ENCODE data around the gene FTCD.
A peak's percentile ranks its signal among the peaks of the same experiment; 100 is the strongest.
"Not testable (repeated sequence)": the region's sequence is repeated elsewhere in the genome, so short reads cannot be mapped to it uniquely, and the experiment has no call there.

FTCD gene

DNA sequence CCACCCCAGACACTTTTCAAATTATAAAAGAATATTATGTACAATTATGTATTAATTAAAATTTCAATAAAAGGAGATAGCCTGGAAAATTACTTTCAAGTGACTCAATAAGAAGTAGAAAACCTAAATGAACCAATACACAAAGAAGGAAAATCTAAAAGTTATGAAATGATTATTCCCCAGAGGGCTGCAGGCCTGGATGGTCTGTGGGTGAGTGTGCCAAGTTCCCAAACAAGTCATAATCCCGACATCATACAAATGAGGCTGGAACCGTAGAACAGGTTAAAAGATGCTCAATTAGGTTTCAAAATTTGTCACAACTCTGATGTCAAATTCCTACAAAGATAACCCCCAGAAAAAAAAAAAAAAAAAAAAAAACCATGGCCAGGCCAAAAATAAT is 16.2 kb upstream of the FTCD start:
- DNase-seq, result no peak

DNA sequence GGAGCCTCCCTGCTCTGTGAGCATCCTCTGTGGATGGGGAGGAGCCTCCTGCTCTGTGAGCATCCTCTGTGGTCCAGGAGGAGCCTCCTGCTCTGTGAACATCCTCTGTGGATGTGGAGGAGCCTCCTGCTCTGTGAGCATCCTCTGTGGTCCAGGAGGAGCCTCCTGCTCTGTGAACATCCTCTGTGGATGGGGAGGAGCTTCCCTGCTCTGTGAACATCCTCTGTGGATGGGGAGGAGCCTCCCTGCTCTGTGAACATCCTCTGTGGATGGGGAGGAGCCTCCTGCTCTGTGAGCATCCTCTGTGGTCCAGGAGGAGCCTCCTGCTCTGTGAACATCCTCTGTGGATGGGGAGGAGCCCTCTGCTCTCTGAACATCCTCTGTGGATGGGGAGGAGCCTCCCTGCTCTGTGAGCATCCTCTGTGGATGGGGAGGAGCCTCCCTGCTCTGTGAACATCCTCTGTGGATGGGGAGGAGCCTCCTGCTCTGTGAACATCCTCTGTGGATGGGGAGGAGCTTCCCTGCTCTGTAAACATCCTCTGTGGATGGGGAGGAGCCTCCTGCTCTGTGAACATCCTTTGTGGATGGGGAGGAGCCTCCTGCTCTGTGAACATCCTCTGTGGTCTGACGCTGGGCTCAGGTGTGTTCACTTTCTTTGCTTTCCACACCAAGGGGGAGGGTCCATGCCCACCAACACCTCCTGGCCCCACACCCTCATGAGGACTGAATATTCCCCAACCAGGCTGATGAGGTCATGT is 15.2 kb upstream of the FTCD start:
- DNase-seq, result not testable (repeated sequence)

DNA sequence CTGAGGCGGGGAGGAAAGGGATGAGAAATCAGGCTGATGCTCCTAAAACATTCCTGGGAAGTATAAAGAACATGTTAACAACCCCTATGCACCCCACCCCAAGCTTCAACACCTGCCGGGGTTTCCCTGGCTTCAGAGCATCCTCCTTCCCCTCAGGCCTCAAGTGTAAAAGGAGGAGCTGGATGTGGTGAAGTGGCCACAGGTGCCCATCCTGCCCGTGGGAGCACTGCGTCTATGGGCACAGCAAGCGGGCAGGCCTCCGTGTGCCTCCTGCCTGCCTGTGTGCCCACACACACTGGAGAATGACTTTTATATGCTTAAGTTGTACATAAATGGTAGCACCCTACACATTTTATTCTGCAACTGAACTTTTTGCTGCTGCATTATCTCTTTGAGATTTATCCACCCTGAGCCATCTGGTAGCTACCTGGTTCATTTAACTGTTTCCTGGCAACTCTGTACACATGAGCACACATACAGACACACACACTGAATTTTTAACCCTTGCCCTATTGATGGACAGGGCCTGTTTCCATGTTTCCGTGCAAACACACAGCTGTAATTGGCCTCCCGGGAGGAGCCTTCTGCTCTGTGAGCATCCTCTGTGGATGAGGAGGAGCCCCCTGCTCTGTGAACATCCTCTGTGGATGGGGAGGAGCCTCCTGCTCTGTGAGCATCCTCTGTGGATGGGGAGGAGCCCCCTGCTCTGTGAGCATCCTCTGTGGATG is 13.4 kb upstream of the FTCD start:
- DNase-seq, result no peak

DNA sequence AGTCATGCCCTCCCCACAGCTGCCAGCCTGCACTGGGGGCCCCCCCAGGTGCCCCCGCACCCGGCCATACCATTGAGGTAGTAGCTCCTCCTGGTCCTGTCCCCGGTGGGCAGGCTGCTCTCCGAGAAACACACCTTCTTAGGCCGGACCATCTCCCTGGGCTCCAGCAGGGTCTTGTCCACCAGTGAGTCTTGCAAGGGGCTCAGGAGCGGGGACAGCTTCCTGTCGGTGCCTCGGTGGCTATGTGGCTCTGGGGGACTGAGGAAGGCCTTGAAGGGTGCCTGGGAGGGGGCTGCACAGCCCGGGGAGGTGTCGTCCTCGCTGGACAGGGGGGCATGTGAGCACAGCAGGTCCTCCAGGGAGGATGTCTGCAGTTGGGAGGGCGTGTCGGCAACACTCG is 12.9 kb upstream of the FTCD start:
- no peak for DNase-seq

DNA sequence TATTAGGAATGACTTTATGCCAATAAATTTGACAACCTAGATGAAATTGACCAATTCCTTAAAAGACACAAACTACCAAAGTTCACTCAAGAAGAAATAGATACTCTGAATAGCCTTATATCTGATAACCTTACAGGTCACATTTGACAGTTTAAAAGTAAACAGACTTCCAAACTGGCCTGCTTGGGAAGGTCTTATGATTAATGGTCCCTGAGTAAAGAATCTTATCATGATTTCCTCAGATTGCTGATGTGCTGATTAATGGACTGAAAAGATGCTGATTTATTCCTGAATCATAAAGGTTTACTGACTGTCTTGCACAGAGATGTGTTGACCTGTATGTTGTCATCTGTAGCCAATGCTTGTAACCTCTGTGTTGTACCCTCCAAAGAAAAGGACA is 9.7 kb upstream of the FTCD start:
- DNase-seq, result no peak

DNA sequence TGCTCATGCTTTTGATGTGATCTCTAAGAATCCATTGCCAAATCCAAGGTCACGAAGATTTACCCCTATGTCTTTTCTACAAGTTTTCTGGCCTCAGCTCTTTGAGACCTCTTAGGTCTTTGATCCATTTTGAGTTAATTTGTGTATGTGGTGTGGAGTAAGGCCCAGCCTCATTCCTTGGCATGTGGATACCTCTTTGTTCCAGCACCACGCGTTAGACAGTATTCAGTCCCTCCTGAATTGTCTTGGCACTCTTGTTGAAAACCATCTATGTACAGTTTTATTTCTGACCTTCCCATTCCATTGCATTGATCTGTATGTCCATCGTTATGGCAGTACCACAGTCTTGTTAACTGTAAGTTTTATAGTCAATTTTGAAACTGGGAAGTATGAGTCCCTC is 8.0 kb upstream of the FTCD start:
- no peak for DNase-seq

DNA sequence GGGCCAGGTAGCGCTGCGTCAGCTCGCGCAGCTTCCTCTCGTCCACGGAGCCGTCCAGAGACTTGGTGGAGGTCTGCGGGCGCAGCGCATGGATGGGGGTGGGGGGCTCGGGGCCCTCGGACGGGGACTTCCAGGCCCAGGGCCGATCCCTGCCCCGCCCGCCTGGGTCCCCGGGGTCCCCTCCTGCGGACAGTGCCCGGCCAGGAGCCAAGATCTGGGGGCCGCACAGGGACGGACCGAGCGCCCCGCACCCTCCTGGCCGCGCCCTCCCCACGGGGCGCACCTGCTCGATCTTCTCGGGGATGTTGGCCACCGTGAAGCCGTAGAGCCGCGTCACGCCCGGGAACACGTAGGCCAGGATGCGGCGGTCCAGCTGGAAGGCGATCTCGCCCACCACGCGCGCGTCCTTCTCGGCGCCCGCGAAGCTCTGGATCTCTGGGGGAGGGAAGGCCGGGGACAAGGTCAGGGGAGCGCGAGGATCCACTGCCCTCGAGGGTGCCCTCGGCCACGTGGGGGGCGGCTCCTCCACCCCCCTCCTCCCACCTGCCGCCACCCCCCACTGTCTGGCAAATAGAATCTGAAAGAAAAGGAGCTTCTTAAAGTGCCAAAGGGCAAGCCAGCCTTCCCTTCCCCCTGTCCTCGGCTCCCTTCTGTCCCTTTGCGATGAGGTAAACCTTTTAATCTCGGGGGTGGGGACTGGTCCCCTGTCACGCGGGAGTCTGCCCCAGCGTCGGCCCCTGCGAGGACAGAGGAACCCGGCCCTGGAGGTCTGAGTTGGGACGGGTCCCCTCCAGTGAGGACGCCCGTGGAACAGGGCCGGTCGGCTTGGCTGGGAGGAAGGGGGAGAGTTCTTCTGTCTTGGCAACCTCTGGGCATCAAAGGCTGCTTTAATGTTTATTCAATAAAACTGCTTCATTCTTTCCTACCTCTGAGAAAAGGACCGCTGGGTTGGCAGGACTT is 6.5 kb upstream of the FTCD start:
- no peak for DNase-seq

DNA sequence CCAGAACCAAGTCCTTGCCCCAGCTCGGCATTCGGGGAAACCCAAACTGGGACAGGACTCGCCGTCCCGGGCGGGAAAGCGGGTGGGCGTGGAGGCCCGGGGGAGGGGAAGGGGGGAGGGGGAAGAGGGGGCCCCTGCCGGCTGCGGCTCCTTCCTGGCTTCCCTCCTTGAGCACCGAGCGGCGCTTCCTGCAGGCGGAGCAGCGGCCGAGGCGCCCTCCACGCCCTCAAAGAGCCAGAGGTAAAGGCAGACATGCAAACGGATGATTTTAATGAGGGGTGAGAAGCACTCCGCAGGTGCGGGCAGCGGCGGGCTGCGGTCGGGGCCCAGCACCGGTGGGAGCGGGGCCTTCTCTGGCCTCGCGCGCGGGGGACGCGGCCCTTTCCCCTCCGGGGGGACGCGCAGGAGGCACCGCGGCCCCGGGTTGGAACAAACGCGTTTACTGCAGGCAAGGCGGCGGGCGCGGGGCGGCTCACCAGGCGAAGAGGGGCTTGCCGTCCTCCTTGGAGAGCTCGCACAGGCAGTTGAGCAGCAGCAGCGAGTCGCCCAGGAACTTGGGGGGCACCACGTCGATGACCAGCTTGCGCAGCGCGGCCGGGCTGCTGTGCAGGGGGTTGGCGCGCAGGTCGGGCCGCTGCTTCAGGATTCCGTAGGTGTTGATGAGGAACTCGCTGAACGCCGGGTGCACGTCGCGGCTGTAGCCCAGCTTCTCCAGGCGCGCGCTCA is 5.7 kb upstream of the FTCD start:
- DNase-seq, result peak; percentile 14

DNA sequence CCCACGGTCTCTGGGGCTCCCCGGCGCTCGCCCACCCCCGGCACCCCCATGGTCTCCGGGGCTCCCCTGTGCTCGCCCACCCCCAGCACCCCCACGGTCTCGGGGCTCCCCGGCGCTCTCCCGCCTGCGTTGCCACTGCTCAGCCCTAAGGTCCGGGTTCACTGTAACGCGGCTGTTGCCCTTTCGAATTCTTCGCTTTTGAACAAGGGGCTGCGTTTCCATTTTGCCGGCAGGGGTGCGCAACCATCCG is 5.2 kb upstream of the FTCD start:
- DNase-seq, result no peak

DNA sequence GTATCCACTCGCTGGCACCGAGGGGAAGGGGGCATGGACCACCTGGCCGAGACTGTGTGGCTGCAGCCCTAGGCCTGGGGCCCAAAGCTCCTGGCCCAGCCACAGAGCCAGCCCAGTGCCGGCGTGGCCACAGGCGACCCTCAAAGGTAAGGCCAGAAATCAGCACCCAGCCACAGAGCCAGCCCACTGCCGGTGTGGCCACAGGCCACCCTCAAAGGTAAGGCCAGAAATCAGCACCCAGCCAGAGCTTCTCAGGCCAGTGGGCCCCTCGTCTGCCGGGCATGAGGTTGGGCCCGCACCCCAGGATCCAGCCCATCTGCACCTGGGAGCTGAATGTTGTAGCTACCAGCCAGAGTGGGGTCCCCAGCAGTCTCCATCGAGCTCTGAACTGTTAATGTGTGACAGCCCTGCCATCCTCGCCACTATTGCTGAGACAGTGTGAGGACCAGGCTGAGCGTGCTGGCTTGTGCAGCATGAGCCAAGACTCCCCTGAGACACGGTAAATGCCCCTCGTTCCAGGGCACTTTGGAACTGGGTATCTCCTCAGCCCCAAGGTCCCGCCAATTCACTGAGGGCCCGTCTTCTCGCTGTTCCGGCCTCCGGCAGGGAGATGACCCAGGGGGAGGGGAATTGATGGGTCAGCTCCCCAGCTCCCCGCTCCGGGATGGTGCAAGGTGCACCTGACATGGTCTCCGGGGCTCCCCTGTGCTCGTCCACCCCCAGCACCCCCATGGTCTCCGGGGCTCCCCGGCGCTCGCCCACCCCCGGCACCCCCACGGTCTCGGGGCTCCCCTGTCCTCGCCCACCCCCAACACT is 4.7 kb upstream of the FTCD start:
- no peak for DNase-seq

DNA sequence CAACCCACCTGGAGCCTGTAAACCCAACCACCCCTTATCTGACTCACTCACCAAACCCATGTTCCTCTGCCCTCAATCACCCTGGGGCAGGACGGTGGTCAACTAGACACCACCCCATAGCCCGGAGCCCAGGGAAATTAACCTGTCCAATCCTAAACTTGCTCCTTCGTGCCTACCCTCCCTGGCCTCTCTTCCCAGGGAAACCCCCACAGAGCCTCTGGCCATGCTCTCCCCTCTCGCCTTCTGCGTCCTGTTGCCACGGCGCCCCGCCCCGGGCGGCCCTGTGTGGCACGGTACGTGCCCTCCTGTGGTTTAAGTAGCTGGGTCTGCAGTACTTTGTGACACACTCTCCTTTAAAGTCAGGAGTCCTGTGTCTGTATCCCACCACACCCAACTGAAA is 4.0 kb upstream of the FTCD start:
- DNase-seq, result no peak

DNA sequence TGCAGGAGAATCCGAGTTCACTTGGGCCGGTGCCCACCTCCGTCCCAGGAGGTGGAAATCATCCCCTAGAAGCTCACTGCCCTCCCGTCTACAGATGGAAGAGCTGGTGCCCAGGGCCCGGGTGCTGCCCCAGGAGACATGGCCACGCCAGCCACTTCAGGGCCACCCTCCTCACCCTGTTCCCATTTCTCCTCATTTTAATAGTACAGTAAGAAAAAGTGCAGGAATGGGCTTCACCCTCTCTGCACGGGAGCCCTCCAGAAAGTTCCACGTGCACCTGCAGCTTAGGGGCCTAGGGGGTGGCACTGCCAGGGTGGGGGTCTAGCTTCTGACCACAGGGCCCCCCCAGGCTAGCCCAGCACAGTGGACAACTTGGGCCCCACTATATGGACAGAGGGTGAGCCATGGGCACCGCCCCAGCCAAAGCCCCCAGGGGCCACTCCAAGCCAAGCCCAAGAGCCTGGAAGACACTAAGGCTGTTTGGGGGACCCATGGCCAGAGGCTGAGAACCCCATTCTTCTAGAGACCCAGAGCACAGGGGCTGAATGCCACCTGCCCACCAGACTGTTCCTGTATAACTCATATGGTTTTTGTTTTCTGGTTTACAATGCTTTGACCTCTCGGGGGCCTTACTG is 3.4 kb upstream of the FTCD start:
- no peak for DNase-seq

DNA sequence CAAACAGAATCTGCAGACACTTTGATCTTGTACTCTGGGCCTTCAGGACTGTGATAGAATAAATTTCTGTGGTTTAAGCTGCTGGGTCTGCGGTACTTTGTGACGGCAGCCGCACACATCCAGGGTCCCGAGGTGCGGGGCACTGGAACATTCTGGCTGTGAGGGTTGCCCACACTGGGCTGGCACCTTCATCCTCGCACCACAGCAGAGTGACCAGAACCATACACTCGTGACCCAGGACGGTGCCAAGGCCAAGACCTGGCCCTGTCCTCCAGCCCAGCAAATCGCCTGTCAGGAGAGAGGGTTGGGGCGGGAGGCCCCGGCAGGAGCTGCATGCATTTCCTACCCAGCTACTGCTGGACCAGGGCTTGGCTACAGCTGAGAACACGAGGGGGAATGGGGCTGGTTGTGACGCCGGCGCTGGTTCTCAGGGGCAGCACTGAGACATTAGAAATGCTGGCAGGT is 2.6 kb upstream of the FTCD start:
- no peak for DNase-seq

DNA sequence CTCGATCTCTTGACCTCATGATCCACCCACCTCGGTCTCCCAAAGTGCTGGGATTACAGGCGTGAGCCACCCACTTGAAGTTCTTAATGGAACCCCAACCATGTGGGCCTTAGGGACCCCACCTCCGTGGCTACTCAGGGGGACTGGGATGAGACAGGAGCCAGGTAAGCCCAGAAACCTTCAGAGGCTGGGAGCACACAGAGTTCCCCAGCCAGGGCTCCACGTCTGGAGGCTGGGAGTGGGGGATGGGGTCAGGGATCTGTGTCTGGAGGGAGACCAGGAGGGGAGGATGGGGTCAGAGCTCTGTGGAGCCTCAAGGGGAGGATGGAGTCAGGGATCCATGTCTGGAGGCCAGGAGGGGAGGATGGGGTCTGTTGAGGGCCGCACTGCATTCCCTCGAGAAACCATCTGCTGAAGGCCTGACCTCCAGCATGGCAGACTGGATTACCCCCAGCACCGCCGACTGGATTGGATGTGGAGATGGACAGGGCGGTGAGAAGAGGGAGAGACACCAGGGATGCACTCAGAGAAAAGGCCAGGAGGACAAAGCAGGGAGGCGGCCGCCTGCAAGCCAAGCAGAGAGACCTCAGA is 2.1 kb upstream of the FTCD start:
- DNase-seq, result no peak

DNA sequence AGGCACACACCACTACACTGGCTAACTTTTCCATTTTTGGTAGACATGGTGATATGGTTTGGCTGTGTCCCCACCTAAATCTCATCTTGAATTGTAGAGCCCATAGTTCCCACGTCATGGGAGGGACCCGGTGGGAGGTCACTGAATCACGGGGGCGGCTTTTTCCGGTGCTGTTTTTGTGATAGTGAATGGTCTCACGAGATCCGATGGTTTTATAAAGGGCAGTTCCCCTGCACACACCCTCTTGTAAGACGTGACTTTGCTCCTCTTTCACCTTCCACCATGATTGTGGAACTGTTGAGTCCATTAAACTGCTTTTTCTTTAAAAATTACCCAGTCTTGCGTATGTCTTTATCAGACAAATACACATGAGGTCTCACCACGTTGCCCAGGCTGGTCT is 1.3 kb upstream of the FTCD start:
- no peak for DNase-seq

DNA sequence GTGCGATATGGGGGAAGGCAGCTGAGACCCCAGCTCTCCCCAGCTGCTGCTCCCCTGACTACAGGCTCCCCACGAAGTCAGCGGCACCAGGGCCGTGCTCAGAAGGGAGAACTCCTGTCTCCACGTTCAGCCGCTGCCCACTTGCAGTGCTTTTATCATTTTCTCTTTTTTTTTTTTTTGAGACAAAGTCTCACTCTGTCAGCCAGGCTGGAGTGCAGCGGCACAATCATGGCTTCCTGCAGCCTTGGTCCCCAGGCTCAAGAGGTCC is 933 bp upstream of the FTCD start:
- DNase-seq, result no peak

DNA sequence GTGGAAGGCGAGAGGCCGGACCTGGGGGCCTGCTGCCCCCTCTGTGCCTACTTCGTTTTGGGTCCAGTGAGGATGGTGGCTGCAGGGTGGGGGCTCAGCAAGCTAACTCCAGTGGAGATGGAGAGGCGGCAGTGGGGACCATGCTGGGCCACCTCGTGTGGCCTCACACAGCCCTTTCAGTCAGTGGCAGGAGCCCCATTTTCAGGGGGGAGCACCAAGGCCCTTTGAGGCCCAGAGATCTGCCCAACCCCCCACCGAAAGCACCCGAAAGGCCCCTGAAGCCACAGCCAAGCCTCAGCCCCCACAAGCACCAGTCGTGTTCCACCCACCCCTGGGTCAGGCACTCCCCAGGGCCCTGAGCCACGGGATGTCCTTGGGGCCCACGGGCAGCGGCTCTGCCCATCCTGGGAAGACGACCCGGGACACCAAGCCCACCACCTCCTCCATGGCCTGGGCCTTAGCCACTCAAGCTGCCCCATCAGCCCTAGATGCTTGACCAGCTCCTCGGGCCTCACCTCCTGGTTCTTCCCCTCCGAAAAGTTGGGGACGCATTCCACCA is 345 bp downstream of the FTCD start:
- DNase-seq, result no peak

DNA sequence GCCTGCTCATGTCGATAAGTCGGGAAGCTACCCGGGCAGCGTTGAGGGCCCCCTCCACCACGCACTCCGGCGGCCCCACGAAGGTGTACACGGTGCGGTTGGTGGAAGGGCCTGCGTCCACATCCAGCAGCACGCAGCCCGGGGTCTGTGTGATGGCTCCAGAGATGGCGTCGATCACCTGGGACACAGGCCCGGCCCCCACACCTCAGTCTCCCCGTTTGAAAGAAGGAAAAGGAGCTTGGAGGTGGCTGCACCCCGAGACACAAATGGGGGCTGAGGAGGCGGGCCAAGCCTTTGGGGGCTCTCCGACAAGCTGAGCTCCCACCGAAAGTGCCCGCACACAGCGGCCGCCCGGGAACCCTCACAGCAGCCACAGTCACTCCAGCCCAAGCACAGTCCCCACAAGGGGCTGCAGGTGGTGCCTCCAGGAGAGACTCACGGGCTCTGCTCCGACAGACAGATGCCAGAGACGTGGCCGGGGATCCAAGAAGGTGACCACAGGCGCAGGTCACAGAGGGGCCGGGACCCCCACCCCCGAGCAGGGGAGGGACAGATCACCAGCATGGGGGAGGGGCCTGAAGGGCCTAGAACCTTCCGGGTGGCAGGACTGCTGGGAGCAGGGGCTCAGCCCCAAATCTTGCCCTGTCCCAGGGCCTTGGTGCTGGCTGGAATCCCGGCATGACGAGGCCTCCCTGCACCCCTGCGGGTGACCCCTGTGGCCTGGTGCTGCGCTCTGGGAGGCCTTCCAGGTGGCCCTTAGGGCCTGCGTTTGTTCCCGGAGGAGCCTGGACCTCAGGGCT is 1.0 kb downstream of the FTCD start:
- DNase-seq, result no peak

DNA sequence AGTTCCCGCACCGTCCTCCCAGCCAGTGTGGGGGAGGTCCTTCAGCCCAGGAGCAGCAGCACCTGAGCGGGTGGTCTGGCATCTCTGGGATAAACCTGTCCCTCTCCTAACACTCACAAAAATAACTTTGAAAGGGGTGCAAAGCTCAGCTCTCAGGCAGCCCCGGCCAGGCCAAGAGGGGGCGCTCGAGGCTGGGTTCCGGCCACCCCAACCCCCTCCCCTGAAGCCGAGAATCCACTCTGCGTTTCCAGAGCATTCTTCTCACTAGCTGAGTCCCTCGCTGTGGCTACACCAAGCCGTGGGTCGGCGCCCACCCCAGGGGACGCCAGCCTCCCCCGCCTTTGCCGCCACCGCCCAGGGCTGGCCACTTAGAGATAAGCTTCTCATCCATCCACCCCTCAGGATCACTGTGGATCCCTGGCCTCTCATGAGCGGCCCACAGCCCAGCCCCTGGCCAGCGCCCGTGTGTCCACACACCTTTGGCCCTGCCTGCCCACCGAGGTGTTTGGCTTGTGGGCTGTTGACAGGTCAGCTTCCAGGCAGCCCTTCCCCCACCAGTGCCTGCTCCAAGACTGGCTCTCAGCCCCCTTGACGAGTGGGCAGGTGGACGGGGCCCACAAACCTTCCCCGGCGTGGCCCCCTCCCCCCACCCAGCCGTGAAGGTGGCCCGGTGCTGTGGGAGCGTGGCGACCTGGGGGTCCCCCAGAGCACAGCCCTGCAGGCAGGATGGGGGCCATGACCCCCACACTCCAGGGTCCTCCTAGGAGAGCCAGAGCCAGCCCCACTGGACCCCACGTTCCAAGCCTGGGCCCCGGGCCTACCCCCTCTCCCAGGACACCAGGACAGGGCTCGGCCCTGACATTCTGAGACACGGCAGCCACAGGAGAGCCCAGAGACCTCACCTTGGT is 1.9 kb downstream of the FTCD start:
- peak; percentile 42 for DNase-seq
